GM18505 (cell line): ENCODE results near the gene EIF4H.
"Not testable (repeated sequence)": the region's sequence is repeated elsewhere in the genome, so short reads cannot be mapped to it uniquely, and the experiment has no call there.

Source experiments
- ATAC-seq: cut with Tn5 transposase; IDR thresholded peaks from one replicate; pipeline ENCODE4 v1.9.1; 2021; ENCODE audit not compliant: unreplicated experiment
- POLR2A ChIP-seq: IDR thresholded peaks from 4 replicates; pipeline ENCODE4 v1.6.1; 2011; ENCODE audit warnings: borderline replicate concordance; ENCODE audit not compliant: insufficient read depth, insufficient read length; ENCODE audit errors: extremely low read depth

EIF4H gene

DNA sequence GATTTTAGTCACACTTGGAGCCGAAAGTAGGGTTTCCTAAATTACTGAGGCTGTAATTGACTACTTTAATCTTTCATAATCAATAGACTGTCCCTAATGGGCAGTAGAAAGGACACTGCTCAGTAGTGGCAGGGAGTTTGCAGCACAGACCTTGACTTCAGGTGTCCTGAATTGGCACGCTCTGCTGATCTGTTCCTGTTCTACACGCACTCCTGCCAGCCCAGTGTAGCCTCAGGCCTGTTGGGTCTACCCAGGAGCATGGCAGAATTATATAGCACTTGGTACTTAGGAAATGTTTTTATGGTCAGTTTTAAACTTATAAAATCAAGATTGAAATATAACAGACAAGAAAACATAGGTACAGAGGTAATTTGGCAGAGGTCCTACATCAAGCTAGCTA lies 9.0 kb downstream of the EIF4H start:
- ATAC-seq = no peak
- no peak for TF ChIP-seq POLR2A

DNA sequence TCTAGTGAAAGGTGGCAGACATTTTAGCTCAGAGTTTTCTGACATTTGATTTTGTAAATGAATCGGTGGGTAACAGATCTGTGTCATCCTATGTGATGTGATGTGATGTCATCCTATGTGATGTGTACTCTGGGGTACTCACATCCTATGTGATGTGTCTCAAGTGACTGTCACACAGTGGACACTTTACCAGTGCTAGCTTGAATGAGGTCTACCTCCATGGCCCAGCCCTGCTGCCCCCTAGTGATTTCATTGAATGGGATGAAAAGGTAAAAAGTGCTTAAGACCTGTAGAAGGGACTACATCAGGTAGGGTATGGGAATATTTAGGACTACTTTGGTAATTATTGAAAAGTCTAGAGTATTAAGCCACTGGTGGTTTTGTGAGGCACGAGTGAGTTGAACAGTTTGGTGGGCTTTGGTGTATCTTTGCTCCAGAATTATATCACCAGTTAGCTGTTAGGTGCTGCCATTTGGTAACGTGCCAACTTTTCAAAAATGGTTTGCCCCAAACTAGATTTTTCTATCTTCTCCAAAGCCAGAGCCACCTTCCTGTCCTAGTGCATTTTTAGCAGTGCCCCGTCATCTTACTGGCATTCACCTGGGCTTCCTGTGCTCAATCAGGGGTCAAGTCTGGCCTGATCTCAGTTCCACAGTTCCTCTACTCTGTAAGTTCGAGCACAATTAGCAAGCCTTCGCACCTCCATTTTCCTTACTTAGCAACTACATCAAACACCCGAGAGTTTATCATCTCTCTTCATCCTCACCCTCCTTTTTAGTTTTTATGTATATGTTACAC lies 9.7 kb downstream of the EIF4H start:
- no peak for ATAC-seq
- TF ChIP-seq POLR2A = no peak

- TF ChIP-seq POLR2A = no peak
- ATAC-seq = no peak
Measured at GRCh38 chr7:74185016-74185415, 10.9 kb downstream of the EIF4H start.

- no peak for TF ChIP-seq POLR2A
Measured at GRCh38 chr7:74185636-74186035, 11.5 kb downstream of the EIF4H start.

GRCh38 chr7:74187915-74188675 lies 13.9 kb downstream of the EIF4H start:
- ATAC-seq = no peak

More at GRCh38 chr7:74185636-74186035, 11.5 kb downstream of the EIF4H start:
- no peak for ATAC-seq

DNA sequence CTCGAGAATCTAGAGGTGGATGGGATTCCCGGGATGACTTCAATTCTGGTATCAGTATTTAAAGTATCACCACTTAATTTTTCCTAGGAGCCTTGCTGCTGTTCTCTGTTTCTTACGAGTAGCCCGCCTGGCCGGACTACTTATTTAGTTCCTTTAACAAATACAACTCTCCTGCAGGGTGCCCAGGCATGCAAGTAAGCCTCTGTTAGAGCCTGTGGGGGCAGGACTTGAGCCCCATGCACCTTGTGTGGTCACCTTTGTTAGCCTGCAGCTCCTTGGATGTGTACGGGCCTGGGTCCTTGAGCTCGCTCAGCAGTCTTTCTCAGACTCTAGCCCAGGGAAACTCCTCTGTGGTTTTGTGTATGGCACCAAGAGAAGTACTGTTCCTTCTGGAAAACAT lies 16.1 kb downstream of the EIF4H start:
- no peak for ATAC-seq
- TF ChIP-seq POLR2A = no peak

More at GRCh38 chr7:74187915-74188675, 13.9 kb downstream of the EIF4H start:
- no peak for TF ChIP-seq POLR2A

GRCh38 chr7:74191231-74191630 lies 17.1 kb downstream of the EIF4H start:
- no peak for TF ChIP-seq POLR2A

DNA sequence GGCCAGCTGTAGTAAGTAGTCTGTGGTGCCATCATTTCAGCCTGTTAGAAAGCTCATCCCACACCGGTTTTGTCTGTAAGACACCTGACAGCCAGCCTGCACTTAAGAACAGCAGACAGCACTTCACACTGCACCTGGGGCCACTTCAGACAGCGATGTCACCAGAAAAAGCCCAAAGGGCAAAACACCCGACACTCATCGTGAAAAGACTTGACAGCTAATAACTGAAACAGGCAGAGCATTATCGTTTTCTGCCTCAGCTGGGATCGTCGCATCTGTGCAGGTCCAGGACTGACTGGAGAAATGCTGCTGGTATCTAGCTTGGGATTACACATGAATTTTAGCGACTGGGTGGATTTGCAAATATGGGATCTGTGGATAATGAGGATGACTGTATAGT lies 18.9 kb downstream of the EIF4H start:
- no peak for TF ChIP-seq POLR2A
- ATAC-seq = no peak

More at GRCh38 chr7:74191231-74191630, 17.1 kb downstream of the EIF4H start:
- ATAC-seq = no peak

- ATAC-seq = no peak
- no peak for TF ChIP-seq POLR2A
Measured at GRCh38 chr7:74193913-74194312, 19.8 kb downstream of the EIF4H start.

DNA sequence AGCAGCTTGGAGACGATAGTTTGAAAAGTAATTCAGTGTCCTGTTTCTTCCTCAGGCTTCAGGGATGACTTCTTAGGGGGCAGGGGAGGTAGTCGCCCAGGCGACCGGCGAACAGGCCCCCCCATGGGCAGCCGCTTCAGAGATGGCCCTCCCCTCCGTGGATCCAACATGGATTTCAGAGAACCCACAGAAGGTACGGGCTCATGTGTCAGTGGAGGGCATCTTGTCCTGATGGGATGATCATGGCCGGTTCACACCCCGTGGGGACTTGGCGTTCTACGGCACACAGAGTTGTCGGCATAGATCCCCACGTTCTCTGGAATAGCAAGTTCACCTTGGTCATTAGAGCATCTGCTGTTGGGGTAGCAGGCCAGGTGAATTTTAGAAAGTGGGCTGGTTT lies 20.5 kb downstream of the EIF4H start:
- TF ChIP-seq POLR2A = no peak
- no peak for ATAC-seq

DNA sequence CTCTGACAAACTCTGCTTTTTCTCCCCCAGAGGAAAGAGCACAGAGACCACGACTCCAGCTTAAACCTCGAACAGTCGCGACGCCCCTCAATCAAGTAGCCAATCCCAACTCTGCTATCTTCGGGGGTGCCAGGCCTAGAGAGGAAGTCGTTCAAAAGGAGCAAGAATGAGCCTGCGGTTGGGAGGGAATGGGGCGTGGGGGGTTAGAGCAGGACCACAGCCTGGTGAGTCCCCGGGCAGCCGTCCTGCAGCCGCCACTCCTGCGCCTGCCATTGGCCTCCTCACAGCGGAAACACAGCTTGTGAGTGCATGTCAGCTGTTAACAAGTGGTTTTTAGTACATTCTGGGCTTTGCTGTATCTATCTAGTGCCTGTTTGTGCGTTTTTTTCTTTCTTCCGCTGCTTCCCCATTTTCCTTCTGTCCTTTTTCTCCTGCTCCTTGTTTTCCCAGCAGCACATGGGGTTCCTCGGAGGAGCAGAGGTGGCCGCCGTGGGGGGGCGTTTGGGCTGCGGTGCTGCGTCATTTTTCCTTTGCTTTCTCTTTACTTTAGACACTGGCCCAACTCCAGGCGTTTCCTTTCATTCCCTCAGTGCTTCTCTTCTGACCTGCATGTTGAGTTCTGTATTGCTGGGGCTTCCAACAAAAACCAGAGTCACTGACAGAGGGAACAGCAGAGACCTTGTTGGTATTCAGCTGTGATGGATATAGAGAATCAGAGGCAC lies 21.1 kb downstream of the EIF4H start:
- not testable (repeated sequence) for ATAC-seq

- not testable (repeated sequence) for ATAC-seq
Measured at GRCh38 chr7:74195968-74196654, 22.0 kb downstream of the EIF4H start.

GRCh38 chr7:74197449-74198124 lies 23.4 kb downstream of the EIF4H start:
- no peak for TF ChIP-seq POLR2A
- ATAC-seq = no peak
